Activated naive CD8-positive, alpha-beta T cell treated with anti-CD3 and anti-CD28 coated beads, Interleukin-2, amount 50 U/mL, for 16 hours (primary cell): ENCODE measurements around the gene C19orf38.
"Not testable (repeated sequence)": the region's sequence is repeated elsewhere in the genome, so short reads cannot be mapped to it uniquely, and the experiment has no call there.

ENCODE experiments used
- DNase-seq: peaks from one replicate; pipeline ENCODE4 v3.0.0-alpha.2; 2020; ENCODE audit warnings: low read depth, low spot score

C19orf38 gene

DNA sequence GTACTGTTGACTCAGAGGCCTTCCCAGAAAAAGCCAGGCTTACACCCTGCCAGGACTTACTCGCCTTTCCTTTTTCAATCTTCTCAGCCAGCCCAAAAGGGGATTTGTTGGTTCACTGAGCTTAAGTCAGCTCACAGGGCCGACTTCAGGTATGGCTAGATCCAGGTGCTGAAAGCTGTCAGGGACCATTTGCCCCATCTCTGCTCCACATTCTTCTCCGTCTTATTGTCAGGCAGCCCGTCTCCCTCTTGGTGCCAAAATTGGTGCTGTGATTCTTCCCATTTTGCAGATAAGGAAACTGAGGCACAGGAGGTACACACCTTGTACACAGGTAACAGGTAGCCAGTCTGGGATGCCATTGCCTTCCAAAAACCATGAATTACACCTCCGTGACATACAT, 2.4 kb downstream of the C19orf38 start:
- no peak for DNase-seq

DNA sequence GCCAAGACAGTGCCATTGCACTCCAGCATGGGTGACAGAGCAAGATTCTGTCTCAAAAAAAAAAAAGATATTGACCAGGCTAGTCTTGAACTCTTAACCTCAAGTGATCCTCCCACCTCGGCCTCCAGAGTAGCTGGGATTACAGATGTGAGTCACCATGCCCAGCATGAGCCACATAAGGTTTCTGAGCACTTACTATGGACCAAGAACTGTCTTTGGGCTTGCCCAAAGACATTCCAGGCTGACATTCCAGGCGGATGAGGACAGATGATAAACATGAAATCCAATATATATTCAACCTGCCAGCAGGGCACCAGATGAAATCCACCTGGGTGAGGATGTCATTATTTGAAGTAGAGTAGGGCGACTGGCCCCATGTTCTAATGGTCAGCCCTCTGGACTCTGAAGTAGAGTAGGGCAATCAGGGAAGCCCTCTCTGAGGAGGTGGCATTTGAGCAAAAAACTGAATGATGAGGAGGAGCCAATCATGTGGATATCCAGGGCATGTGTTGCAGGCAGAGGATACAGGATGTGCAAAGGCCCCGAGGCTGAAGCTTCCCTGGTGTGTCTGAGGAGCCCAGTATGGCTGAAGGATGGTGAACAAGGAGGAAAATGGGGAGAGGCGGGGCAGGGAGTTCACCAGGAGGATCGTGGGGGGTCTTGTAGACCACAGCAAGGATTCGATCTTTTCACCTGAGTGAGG, 4.0 kb downstream of the C19orf38 start:
- no peak for DNase-seq

DNA sequence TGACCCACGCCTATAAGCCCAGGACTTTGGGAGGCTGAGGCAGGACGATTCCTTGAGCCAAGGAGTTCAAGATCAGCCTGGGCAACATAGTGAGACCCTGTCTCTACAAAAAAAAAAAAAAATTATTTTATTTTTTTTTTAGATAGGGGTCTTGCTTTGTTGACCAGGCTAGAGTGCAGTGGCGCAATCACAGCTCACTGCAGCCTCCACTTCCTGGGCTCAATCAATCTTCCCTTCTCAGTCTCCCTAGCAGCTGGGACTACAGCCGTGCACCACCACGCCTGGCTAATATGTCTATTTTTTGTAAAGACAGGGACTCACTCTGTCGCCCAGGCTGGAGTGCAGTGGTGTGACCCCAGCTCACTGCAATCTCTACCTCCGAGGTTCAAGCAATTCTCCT, 4.7 kb downstream of the C19orf38 start:
- no peak for DNase-seq

DNA sequence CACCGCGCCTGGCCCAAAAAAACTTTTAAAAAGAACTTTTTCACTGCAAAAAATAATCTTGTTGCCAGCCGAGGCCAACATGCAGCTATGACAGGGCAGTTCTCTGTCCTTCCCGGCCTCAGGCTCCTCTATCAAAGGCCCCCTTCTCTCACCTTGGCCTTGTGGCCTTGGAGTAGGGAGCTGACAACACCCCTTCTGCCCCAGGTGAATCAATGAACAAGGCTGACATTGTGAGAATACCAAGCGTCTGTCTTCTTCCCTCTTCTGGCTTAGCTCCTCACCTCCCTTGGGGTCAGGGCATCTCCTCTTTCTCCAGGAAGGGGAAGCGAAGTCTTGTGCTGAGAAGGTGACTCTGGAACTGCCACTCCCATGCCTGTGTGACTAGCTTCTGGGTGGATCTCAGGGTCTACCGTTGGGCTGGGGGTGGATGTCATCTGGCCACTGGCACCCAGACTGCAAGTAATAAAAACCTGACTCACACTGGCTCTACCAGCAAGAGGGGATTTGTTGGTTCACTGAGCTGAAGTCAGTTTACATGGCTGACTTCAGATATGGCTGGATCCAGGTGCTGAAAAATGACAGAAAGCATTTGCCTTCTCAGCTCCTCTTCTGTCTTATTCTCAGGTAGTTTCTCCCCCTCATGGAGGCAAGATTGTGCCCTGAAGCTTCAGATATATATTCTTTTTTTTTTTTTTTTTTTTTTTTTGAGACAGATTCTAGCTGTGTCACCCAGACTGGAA, 6.3 kb downstream of the C19orf38 start:
- no peak for DNase-seq

DNA sequence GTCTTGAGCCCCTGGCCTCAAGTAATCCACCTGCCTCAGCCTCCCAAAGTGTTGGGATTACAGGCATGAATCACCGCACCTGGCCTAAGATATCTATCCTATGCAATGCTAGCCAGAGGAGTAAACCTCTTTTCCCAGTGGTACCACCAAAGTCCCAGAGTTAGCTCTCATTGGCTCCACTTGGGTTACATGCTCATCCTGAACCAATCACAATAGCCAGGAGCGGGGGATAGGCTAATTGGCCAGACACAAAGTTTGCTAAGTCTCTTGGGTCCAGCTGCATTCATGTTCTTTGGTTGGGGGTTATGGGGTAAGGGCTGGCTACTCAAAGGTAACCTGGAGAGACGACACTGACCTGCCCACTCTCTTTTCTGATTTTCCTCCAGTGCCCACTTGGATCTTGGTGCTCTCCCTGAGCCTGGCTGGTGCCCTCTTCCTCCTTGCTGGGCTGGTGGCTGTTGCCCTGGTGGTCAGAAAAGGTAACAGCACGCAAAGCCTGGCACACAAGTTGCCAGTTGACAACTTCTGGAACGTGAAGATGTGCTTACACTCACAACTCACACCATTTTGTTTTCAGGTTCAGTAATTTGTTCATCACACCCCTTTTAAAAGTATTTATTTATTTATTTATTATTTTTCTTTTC, 7.8 kb downstream of the C19orf38 start:
- DNase-seq = no peak

DNA sequence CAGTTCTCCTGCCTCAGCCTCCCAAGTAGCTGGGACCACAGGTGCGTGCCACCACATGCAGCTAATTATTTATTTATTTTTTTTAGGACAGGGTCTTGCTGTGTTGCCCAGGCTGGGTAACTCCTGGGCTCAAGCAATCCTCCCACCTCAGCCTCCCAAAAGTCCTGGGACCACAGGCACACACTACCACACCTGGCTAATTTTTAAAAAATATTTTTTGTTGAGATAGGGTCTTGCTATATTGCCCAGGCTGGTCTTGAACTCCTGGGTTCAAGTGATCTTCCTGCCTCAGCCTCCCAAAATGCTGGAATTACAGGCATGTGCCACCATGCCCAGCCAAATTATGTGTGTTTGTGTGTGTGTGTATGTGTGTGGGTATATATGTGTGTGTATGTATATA, 8.7 kb downstream of the C19orf38 start:
- DNase-seq = not testable (repeated sequence)

- no peak for DNase-seq
These were observed 10.1 kb downstream of the C19orf38 start for GRCh38 chr19:10858204-10858828.

GRCh38 chr19:10861103-10861651, 13.0 kb downstream of the C19orf38 start:
- DNase-seq = no peak

- no peak for DNase-seq
These were observed 14.4 kb downstream of the C19orf38 start for GRCh38 chr19:10862561-10863106.

DNA sequence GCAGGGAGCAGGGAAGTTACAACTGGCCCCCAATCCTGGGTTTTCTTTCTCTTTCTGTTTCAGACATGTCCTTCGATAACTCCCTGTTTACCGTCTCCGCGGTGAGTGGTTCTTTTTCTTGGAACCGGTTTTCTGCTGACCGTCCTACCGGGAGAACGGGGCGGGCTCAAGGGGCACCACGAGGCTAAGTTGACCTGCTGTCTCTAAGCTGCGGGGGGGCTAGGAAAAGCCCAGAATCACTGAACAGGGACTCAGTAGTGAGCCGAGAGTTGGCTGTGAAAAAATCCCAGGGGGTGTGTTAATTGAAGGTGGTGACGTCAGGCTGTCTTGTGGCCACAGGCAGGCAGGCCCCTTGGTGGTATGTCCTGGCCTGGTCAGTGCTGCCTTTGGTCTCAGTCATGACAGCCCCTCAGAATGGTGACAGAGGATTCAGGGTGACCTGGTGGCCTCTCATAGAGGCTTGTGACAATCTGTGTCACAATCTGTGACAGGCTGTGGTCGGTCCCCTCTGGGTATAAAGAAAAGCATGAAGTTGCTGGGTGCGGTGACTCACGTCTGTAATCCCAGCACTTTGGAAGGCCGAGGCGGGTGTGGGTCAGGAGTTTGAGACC, 15.0 kb downstream of the C19orf38 start:
- DNase-seq = no peak

DNA sequence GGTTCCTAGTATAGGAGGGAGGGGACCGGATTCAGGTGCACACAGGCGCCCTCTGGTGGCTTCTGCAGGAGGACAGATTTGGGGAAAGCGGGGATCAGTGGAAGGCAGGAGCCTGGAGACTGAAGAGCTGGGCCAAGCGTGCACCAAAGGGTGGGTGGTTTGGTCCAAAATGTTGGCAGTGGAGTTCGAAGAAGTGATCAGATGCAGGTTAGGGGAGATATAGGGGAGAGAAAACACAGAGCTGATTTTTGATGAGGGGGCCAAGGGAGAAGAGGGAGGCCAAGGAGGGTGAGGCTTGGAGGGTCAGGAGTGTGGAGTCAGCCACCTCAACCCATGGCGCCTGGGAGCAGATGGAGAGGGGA, 16.3 kb downstream of the C19orf38 start:
- DNase-seq = peak; percentile 72

DNA sequence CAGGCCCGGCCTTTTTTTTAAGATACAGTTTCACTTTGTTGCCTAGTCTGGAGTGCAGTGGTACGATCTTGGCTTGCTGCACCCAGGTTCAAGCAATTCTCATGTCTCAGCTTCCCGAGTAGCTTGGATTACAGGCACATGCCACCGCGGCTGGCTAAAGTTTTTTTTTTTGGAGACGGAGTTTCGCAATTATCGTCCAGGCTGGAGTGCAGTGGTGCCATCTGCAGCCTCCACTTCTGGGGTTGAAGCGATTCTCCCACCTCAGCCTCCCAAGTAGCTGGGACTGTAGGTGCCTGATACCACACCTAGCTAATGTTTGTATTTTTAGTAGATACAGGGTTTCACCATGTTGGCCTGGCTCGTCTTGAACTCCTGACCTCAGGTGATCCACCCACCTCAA, 18.3 kb downstream of the C19orf38 start:
- no peak for DNase-seq

DNA sequence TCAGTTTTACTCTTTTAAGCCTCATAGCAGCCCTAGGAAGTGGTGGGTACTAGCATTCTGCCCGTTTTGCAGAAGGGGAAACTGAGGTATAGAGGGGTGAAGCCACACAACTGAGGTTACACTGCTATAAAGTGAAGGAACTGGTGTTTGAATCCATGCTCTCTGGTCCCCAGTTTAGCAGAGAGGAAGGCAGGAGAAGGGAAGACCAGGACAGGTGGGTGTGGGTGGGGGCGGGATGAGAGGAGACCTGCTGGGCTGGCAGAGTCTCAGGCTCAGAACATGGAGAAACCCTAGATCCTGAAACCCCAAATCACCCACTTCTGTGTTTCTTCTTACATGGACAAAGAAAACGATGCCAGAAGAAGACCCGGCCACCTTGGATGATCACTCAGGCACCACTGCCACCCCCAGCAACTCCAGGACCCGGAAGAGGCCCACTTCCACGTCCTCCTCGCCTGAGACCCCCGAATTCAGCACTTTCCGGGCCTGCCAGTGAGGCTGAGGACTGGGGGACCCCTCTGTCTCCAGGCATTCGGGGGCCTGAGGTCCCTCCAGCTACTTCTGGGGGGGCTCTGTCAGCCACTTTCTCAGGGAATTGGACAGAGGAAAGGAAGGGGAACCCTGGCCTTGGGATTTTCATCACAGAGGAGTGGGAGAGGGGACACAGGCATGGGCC, 20.8 kb downstream of the C19orf38 start:
- DNase-seq = no peak

GRCh38 chr19:10869872-10870311, 21.7 kb downstream of the C19orf38 start:
- not testable (repeated sequence) for DNase-seq

DNA sequence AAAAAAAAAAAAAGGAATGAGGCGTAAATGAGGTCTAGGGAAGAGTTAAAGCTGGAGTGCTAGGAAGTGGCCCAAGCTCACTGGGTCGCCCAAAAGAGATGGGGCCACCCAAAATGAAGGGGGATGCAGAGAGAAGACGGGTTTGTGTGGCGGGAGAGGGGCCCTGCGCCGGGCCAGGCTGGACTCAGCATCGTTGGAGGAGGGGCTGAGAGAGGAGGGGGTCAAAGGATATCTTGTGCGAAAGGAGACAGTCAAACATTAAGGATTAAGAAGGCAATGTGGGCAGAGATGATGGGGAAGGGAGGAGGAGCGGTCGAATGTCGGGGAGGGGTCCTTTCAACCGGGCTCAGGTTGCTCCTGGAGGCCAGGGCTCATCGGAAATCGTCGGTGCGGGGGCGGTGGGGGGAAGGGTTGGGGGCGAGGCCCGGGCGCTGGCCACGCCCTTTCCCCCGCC, 22.3 kb downstream of the C19orf38 start:
- DNase-seq = no peak

DNA sequence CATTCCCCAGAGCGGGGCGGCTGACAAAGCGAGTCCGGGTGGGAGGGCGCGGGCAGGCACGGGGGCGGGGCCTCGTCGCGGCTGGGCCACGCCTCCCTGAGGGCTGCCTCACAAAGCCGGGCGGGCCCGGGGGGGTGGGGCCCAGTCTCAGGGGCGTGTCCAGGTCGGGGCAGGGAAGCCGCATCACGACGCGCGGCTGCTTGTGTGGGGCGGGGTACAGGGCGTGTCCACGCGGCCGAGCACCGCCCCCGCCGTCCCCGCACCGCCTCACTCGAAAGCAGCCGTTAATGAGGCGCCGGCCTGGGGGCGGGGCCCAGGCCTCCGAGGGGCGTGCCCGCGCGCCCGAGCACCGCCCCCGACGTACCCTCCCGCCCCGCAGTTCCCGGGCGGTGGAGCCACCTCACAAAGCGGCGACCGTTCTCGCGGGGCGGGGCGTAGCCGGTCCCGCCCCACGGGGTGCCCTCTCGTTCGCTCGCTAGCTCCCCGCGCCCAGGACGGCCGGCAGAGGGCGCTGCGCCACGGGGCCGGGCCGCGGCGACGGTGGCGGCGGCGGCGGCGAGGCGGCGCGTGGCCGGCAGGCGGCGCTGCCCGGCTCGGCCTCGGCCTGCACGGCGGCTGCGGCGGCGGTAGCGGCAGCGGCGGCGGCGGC, 22.9 kb downstream of the C19orf38 start, which contains the start of gene CARM1:
Gene CARM1 (plus strand): TSS at position 599 of the 649 bp plus-strand sequence. CDS start 150 bp downstream, outside the sequence.
- peak; percentile 99 for DNase-seq

DNA sequence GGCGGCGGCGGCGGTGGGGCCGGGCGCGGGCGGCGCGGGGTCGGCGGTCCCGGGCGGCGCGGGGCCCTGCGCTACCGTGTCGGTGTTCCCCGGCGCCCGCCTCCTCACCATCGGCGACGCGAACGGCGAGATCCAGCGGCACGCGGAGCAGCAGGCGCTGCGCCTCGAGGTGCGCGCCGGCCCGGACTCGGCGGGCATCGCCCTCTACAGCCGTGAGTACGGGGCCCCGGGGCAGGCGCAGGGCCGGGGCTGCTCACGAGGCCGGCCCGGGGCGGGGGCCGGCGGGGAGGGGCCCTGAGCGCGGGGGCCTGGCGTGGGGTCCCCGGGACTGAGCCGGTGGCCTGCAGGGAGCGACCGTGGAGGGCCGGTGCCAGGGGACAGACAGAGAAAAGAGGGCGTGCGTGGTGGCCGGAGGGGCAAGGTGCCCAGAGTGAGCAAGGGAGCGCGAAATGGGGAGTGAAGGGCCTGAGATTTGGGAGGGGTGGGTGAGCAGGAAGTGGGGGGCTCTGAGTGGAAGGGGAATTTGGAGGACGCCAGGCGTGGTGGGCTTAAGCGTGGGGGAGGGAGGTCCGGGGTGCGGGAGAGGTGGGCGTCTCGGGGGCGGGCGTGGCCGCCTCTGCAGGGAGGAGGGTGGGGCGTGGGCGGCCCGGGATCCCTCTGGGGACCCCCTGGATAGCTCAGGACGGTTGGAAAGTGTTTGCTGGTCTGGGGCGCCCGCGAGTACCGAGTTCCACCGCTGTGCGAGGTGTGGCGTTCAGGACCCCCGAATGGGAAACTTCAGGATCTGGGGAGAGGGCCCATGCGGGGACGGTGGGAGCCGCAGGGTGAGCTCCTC, 23.7 kb downstream of the C19orf38 start:
- DNase-seq = no peak

DNA sequence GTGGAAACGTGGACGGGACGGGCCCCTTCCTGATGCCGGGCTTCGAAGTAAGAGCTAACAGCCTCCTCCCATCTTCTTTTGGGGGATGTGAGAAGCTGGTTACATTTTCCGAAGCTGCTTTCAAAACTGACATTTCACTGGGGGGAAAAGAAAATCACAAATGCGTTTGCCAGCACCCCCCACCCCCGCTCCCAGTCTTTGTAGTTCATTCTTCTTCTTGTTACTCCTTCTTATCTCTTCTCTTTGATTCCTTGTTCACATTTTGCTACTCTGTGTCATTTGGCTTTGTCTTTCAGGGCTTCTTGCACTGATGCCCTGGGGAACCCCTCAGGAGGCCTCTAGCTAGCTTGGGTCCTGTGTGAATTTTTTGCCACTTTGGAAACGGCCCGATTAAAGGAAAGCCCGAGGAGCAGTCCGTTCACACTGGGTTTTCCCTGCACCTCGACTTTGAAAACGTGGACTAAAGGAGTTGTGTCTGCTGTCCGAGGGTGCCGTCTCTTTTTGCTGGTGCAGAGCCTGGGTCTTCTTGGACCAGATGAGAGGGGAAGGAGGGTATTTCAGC, 24.4 kb downstream of the C19orf38 start:
- DNase-seq = peak; percentile 16

DNA sequence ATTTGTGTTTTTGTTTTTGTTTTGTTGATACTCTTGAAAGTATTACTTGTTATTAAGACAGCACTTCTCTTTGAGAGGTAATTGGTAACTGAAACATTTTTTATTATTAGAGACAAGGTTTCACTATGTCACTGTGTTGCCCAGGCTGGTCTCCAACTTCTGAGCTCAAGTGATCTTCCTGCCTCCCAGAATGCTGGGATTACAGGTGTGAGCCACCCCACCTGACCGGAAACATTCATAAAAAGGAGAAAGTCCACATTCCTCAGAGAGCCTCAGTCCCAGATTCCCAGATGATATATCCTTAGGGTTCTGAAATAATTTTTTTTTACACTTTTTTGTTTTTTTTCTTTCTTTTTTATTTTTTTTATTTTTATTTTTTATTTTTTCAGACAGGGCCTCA, 25.8 kb downstream of the C19orf38 start:
- no peak for DNase-seq
